Gastrocnemius medialis (tissue), 4 donors: ENCODE results near the gene CYP2A7. TPM values are rescaled to one million over a fixed set of nuclear protein-coding genes. Genes with fewer than 3 reads are reported as not detected.
"Not testable (repeated sequence)": the region's sequence is repeated elsewhere in the genome, so short reads cannot be mapped to it uniquely, and the experiment has no call there.

ENCODE experiments used
- ATAC-seq, 2 donors: fragments of 150-250 bp; one replicate each; pipeline ENCODE4 v1.9.1; 2016
- DNase-seq, 2 donors: peaks; one replicate each; pipeline ENCODE4 v3.0.0-alpha.2; 2019
- H3K27ac ChIP-seq, 4 donors: fragments of 200-600 bp; sonication (generic); 1 replicate in 1 of 4; 2 replicates in 3 of 4; pipeline ENCODE4 v1.5.1; 2016 to 2018; ENCODE audit warnings: mild to moderate bottlenecking in 2 of 4, moderate library complexity in 1 of 4
- H3K27me3 ChIP-seq, 3 donors: fragments of 200-600 bp; sonication (generic) in 2 of 3; 1 replicate in 1 of 3; 2 replicates in 2 of 3; pipeline versions ENCODE4 v1.5.1 to v1.6.0; 2016 to 2019; ENCODE audit warnings: mild to moderate bottlenecking in 1 of 3, moderate library complexity in 1 of 3
- H3K36me3 ChIP-seq, 2 donors: fragments of 200-600 bp; sonication (generic) in 1 of 2; one replicate each; pipeline ENCODE4 v1.5.1; 2017 to 2018
- H3K4me1 ChIP-seq, 2 donors: fragments of 200-600 bp; sonication (generic) in 1 of 2; one replicate each; pipeline ENCODE4 v1.5.1; 2016 to 2017; ENCODE audit warnings: mild to moderate bottlenecking in 2 of 2
- H3K4me3 ChIP-seq, 4 donors: fragments of 200-600 bp; sonication (generic) in 3 of 4; 1 replicate in 1 of 4; 2 replicates in 3 of 4; pipeline ENCODE4 v1.5.1; 2016 to 2019; ENCODE audit warnings: mild to moderate bottlenecking in 2 of 4
- H3K9me3 ChIP-seq, 3 donors: fragments of 200-600 bp; sonication (generic) in 2 of 3; 1 replicate in 1 of 3; 2 replicates in 2 of 3; pipeline ENCODE4 v1.5.1; 2016 to 2019
- CTCF ChIP-seq, 5 experiments: fragments of 450-650 bp in 3 of 5; fragments of 200-600 bp in 2 of 5; sonication (generic) in 2 of 5; IDR thresholded peaks in 4 of 5; conservative IDR thresholded peaks in 1 of 5; 1 replicate in 4 of 5; 2 replicates in 1 of 5; pipeline ENCODE4 v1.5.1; 2016 to 2019; ENCODE audit warnings: antibody characterized with exemption in 5 of 5, mild to moderate bottlenecking in 3 of 5, moderate library complexity in 3 of 5
- POLR2A ChIP-seq, 2 donors: fragments of 450-650 bp; IDR thresholded peaks; one replicate each; pipeline ENCODE4 v1.6.1; 2017; ENCODE audit warnings: antibody characterized with exemption in 2 of 2, mild to moderate bottlenecking in 2 of 2, moderate library complexity in 2 of 2
- in situ Hi-C, 4 donors: fragments of 200-750 bp; cut with MboI; loops; one replicate each; pipeline versions ENCODE4 v1.15.0 to v1.8.0; 2017; ENCODE audit warnings: low sequenced_read_pairs in 4 of 4
- intact Hi-C: fragments of 100-400 bp; cut with DNase I; formaldehyde crosslinking; loops from one replicate; pipeline ENCODE4 v1.15.1; 2023; ENCODE audit warnings: low total_unique reads
- total RNA-seq, 4 donors: library from RNA; depleted of rRNA; stranded (reverse); fragments of >200 nt; gene quantifications; one replicate each; pipeline versions ENCODE4 v1.1.0 to v1.2.3, GENCODE V29; 2016

Gene CYP2A7
- total RNA-seq, 4 donors from 2014 or later, result not detected

GRCh38 chr19:40875526-40875951 is 6.5 kb downstream of the CYP2A7 start:
- H3K27me3 ChIP-seq, H3K9me3 ChIP-seq, H3K27ac ChIP-seq, H3K36me3 ChIP-seq, H3K4me3 ChIP-seq, intact Hi-C loops, in situ Hi-C loops, ATAC-seq, H3K4me1 ChIP-seq: not testable (repeated sequence)
- peak in 1 of 2 donors; percentile 19 for DNase-seq

GRCh38 chr19:40874874-40875273 is 7.2 kb downstream of the CYP2A7 start:
- in situ Hi-C loops, H3K9me3 ChIP-seq, H3K27ac ChIP-seq, H3K4me1 ChIP-seq, intact Hi-C loops, H3K4me3 ChIP-seq, ATAC-seq, H3K36me3 ChIP-seq, H3K27me3 ChIP-seq, DNase-seq: not testable (repeated sequence)

- H3K36me3 ChIP-seq, H3K9me3 ChIP-seq, intact Hi-C loops, H3K27me3 ChIP-seq, H3K4me1 ChIP-seq, ATAC-seq, H3K27ac ChIP-seq, H3K4me3 ChIP-seq, in situ Hi-C loops, DNase-seq: not testable (repeated sequence)
Measured at GRCh38 chr19:40873873-40874272, 8.2 kb downstream of the CYP2A7 start.

GRCh38 chr19:40872209-40872608 is 9.8 kb downstream of the CYP2A7 start:
- in situ Hi-C loops (no loop called here), intact Hi-C loops (no loop called here)
- Histone ChIP-seq H3K4me1 (no peaks in the 10 kb centered on the region), H3K4me3 (no peak overlapping the region), H3K27ac (no peak overlapping the region), H3K27me3 (no peaks in the 10 kb centered on the region), H3K36me3 (no peaks in the 10 kb centered on the region), H3K9me3 (peaks cover 0 to 3% (median 0%) of the 10 kb centered on the region in 3 donors)
- ATAC-seq (no peak), DNase-seq (no peak)
- TF ChIP-seq POLR2A (IDR thresholded peaks at IDR 0.05) (no peak), CTCF (IDR thresholded peaks at IDR 0.05 in 4 of 5, conservative IDR thresholded peaks at IDR 0.05 in 1 of 5) (no peak)

GRCh38 chr19:40867701-40868100 is 14.3 kb downstream of the CYP2A7 start:
- Histone ChIP-seq H3K27ac (no peak overlapping the region), H3K4me1 (no peaks in the 10 kb centered on the region), H3K36me3 (no peaks in the 10 kb centered on the region), H3K4me3 (no peak overlapping the region), H3K27me3 (no peaks in the 10 kb centered on the region), H3K9me3 (no peaks in the 10 kb centered on the region)
- no peak for TF ChIP-seq CTCF (IDR thresholded peaks at IDR 0.05 in 4 of 5, conservative IDR thresholded peaks at IDR 0.05 in 1 of 5)
- TF ChIP-seq POLR2A (IDR thresholded peaks at IDR 0.05), result no peak
- intact Hi-C loops (no loop called here), in situ Hi-C loops (no loop called here)
- no peak for DNase-seq
- no peak for ATAC-seq

- H3K27ac ChIP-seq, ATAC-seq, H3K36me3 ChIP-seq, intact Hi-C loops, H3K4me1 ChIP-seq, in situ Hi-C loops, H3K9me3 ChIP-seq, H3K27me3 ChIP-seq, DNase-seq, H3K4me3 ChIP-seq: not testable (repeated sequence)
Measured at GRCh38 chr19:40864739-40865496, 17.1 kb downstream of the CYP2A7 start.

GRCh38 chr19:40862785-40863184 is 19.2 kb downstream of the CYP2A7 start:
- Histone ChIP-seq H3K27ac (no peak overlapping the region), H3K9me3 (no peaks in the 10 kb centered on the region), H3K27me3 (no peaks in the 10 kb centered on the region), H3K4me1 (no peaks in the 10 kb centered on the region), H3K4me3 (no peak overlapping the region), H3K36me3 (no peaks in the 10 kb centered on the region)
- in situ Hi-C loops, result no loop called here
- DNase-seq, result no peak
- no peak for ATAC-seq
- no peak for TF ChIP-seq CTCF (IDR thresholded peaks at IDR 0.05 in 4 of 5, conservative IDR thresholded peaks at IDR 0.05 in 1 of 5)
- TF ChIP-seq POLR2A (IDR thresholded peaks at IDR 0.05), result no peak
- intact Hi-C loops, result no loop called here
